ENCODE measurements around the gene ABCC9.

DNA sequence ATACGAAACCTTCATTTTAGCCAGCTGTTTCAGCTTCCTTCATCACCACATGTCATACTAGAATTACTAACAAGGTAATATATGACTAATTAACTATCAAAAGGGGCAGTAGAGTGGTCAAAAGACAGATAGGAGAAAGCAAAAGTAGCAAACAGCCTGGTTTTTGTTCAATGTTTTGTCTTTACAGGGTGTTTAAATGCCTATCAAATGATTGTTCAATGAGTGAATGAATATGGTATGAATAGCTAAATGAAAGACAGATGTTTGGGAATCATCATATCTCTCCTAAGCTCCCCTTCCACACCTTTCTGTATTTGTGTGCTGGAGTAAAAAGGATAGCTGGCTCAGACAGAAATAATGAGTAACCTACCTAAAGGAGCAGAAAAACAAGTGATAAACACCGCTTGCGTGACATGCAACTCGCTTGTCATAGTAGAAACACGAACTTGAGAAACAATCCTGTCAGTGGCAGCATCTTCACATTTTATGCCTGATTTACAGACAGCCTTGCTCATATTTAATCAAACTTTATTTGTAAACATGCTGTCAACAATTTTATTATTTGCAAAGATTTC lies 34.2 kb downstream of the ABCC9 start:
- TF ChIP-seq, protein P1, sequence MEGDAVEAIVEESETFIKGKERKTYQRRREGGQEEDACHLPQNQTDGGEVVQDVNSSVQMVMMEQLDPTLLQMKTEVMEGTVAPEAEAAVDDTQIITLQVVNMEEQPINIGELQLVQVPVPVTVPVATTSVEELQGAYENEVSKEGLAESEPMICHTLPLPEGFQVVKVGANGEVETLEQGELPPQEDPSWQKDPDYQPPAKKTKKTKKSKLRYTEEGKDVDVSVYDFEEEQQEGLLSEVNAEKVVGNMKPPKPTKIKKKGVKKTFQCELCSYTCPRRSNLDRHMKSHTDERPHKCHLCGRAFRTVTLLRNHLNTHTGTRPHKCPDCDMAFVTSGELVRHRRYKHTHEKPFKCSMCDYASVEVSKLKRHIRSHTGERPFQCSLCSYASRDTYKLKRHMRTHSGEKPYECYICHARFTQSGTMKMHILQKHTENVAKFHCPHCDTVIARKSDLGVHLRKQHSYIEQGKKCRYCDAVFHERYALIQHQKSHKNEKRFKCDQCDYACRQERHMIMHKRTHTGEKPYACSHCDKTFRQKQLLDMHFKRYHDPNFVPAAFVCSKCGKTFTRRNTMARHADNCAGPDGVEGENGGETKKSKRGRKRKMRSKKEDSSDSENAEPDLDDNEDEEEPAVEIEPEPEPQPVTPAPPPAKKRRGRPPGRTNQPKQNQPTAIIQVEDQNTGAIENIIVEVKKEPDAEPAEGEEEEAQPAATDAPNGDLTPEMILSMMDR (IDR thresholded peaks at IDR 0.05): no peak
- no peak for TF ChIP-seq POLR2A (IDR thresholded peaks at IDR 0.05)
